Measurements from ENCODE around the gene ANKRD18A. TPM values are rescaled to one million over a fixed set of nuclear protein-coding genes. Genes with fewer than 3 reads are reported as not detected.

ANKRD18A gene
- 6.2 TPM for polyA plus RNA-seq (2013, experiment 1 of 4)
- polyA plus RNA-seq (2013, experiment 2 of 4) = 7.7 TPM
- polyA plus RNA-seq (2013, experiment 3 of 4) = 6.6 TPM
- polyA plus RNA-seq (2013, experiment 4 of 4) = 2.8 TPM

GRCh38 chr9:38620483-38621433, at the start of gene ANKRD18A:
ANKRD18A (minus strand) TSS chr9:38620596; CDS start chr9:38620285, 311 bp downstream.
- Histone ChIP-seq H3K9me3 (ENCODE audit: control insufficient read depth, low read length) (no peaks in the 10 kb centered on the region), H3K4me3 (ENCODE audit: insufficient read depth, low read depth, low read length) (peak within 1 kb of the TSS; percentile 57), H3K27ac (ENCODE audit: insufficient read depth, low read depth, low read length, poor library complexity, severe bottlenecking) (no peak within 1 kb of the TSS), H3K27me3 (ENCODE audit: control insufficient read depth, insufficient read depth, low read length, poor library complexity, severe bottlenecking) (peaks cover 47% of the 10 kb centered on the region), H3K4me1 (ENCODE audit: control insufficient read depth, insufficient read depth, low read length) (peaks cover 2% of the 10 kb centered on the region), H3K36me3 (ENCODE audit: control insufficient read depth, insufficient read depth, low read length) (no peaks in the 10 kb centered on the region)
- WGBS, 2 experiments = 1% methylated on average over 76 of the region's 76 CpGs

- peaks cover 9% of the 10 kb centered on the region for H3K4me1 ChIP-seq (ENCODE audit: control insufficient read depth, insufficient read depth, low read length)
Observed at GRCh38 chr9:38668791-38669466, 48.5 kb upstream of the ANKRD18A start.

GRCh38 chr9:38662763-38663593, 42.6 kb upstream of the ANKRD18A start:
- WGBS, 2 experiments = 77 to 84% methylated on average over 4 to 8 of the region's 8 CpGs
- H3K27ac ChIP-seq (ENCODE audit: insufficient read depth, low read depth, low read length, poor library complexity, severe bottlenecking) = no peak overlapping the region
- H3K36me3 ChIP-seq (ENCODE audit: control insufficient read depth, insufficient read depth, low read length) = no peaks in the 10 kb centered on the region
- no peak overlapping the region for H3K4me3 ChIP-seq (ENCODE audit: insufficient read depth, low read depth, low read length)
- no peaks in the 10 kb centered on the region for H3K4me1 ChIP-seq (ENCODE audit: control insufficient read depth, insufficient read depth, low read length)
- H3K9me3 ChIP-seq (ENCODE audit: control insufficient read depth, low read length) = no peaks in the 10 kb centered on the region
- no peaks in the 10 kb centered on the region for H3K27me3 ChIP-seq (ENCODE audit: control insufficient read depth, insufficient read depth, low read length, poor library complexity, severe bottlenecking)

More at GRCh38 chr9:38668791-38669466, 48.5 kb upstream of the ANKRD18A start:
- no peaks in the 10 kb centered on the region for H3K27me3 ChIP-seq (ENCODE audit: control insufficient read depth, insufficient read depth, low read length, poor library complexity, severe bottlenecking)
- 85 to 86% methylated on average over 10 of the region's 10 CpGs for WGBS, 2 experiments
- H3K9me3 ChIP-seq (ENCODE audit: control insufficient read depth, low read length) = no peaks in the 10 kb centered on the region
- no peaks in the 10 kb centered on the region for H3K36me3 ChIP-seq (ENCODE audit: control insufficient read depth, insufficient read depth, low read length)
- no peak overlapping the region for H3K27ac ChIP-seq (ENCODE audit: insufficient read depth, low read depth, low read length, poor library complexity, severe bottlenecking)
- H3K4me3 ChIP-seq (ENCODE audit: insufficient read depth, low read depth, low read length) = no peak overlapping the region

- Histone ChIP-seq H3K4me3 (ENCODE audit: insufficient read depth, low read depth, low read length) (no peak overlapping the region), H3K27ac (ENCODE audit: insufficient read depth, low read depth, low read length, poor library complexity, severe bottlenecking) (no peak overlapping the region), H3K27me3 (ENCODE audit: control insufficient read depth, insufficient read depth, low read length, poor library complexity, severe bottlenecking) (no peaks in the 10 kb centered on the region), H3K36me3 (ENCODE audit: control insufficient read depth, insufficient read depth, low read length) (no peaks in the 10 kb centered on the region), H3K4me1 (ENCODE audit: control insufficient read depth, insufficient read depth, low read length) (no peaks in the 10 kb centered on the region), H3K9me3 (ENCODE audit: control insufficient read depth, low read length) (no peaks in the 10 kb centered on the region)
- WGBS, 2 experiments = 90 to 94% methylated on average over 3 to 7 of the region's 7 CpGs
Observed at GRCh38 chr9:38659538-38659937, 39.1 kb upstream of the ANKRD18A start.

GRCh38 chr9:38656896-38657295, 36.5 kb upstream of the ANKRD18A start:
- WGBS, 2 experiments = 35 to 38% methylated on average over 5 of the region's 5 CpGs
- no peaks in the 10 kb centered on the region for H3K27me3 ChIP-seq (ENCODE audit: control insufficient read depth, insufficient read depth, low read length, poor library complexity, severe bottlenecking)
- H3K36me3 ChIP-seq (ENCODE audit: control insufficient read depth, insufficient read depth, low read length) = no peaks in the 10 kb centered on the region
- H3K4me3 ChIP-seq (ENCODE audit: insufficient read depth, low read depth, low read length) = no peak overlapping the region
- H3K9me3 ChIP-seq (ENCODE audit: control insufficient read depth, low read length) = no peaks in the 10 kb centered on the region
- no peaks in the 10 kb centered on the region for H3K4me1 ChIP-seq (ENCODE audit: control insufficient read depth, insufficient read depth, low read length)
- no peak overlapping the region for H3K27ac ChIP-seq (ENCODE audit: insufficient read depth, low read depth, low read length, poor library complexity, severe bottlenecking)

- H3K27me3 ChIP-seq (ENCODE audit: control insufficient read depth, insufficient read depth, low read length, poor library complexity, severe bottlenecking) = no peaks in the 10 kb centered on the region
- no peak overlapping the region for H3K27ac ChIP-seq (ENCODE audit: insufficient read depth, low read depth, low read length, poor library complexity, severe bottlenecking)
- H3K36me3 ChIP-seq (ENCODE audit: control insufficient read depth, insufficient read depth, low read length) = no peaks in the 10 kb centered on the region
- H3K9me3 ChIP-seq (ENCODE audit: control insufficient read depth, low read length) = no peaks in the 10 kb centered on the region
- H3K4me3 ChIP-seq (ENCODE audit: insufficient read depth, low read depth, low read length) = no peak overlapping the region
- no peaks in the 10 kb centered on the region for H3K4me1 ChIP-seq (ENCODE audit: control insufficient read depth, insufficient read depth, low read length)
- WGBS, 2 experiments = 96 to 97% methylated on average over 7 of the region's 7 CpGs
Observed at GRCh38 chr9:38652486-38652885, 32.1 kb upstream of the ANKRD18A start.

- H3K27ac ChIP-seq (ENCODE audit: insufficient read depth, low read depth, low read length, poor library complexity, severe bottlenecking) = no peak overlapping the region
- 89 to 91% methylated on average over 2 of the region's 2 CpGs for WGBS, 2 experiments
Observed at GRCh38 chr9:38652044-38652443, 31.6 kb upstream of the ANKRD18A start.

GRCh38 chr9:38651400-38652042, 31.1 kb upstream of the ANKRD18A start:
- Histone ChIP-seq H3K4me1 (ENCODE audit: control insufficient read depth, insufficient read depth, low read length) (no peaks in the 10 kb centered on the region), H3K4me3 (ENCODE audit: insufficient read depth, low read depth, low read length) (no peak overlapping the region), H3K9me3 (ENCODE audit: control insufficient read depth, low read length) (no peaks in the 10 kb centered on the region), H3K27ac (ENCODE audit: insufficient read depth, low read depth, low read length, poor library complexity, severe bottlenecking) (no peak overlapping the region), H3K36me3 (ENCODE audit: control insufficient read depth, insufficient read depth, low read length) (no peaks in the 10 kb centered on the region), H3K27me3 (ENCODE audit: control insufficient read depth, insufficient read depth, low read length, poor library complexity, severe bottlenecking) (no peaks in the 10 kb centered on the region)
- 88 to 92% methylated on average over 8 of the region's 8 CpGs for WGBS, 2 experiments

More at GRCh38 chr9:38652044-38652443, 31.6 kb upstream of the ANKRD18A start:
- H3K27me3 ChIP-seq (ENCODE audit: control insufficient read depth, insufficient read depth, low read length, poor library complexity, severe bottlenecking) = no peaks in the 10 kb centered on the region
- no peaks in the 10 kb centered on the region for H3K36me3 ChIP-seq (ENCODE audit: control insufficient read depth, insufficient read depth, low read length)
- H3K9me3 ChIP-seq (ENCODE audit: control insufficient read depth, low read length) = no peaks in the 10 kb centered on the region
- H3K4me1 ChIP-seq (ENCODE audit: control insufficient read depth, insufficient read depth, low read length) = no peaks in the 10 kb centered on the region
- no peak overlapping the region for H3K4me3 ChIP-seq (ENCODE audit: insufficient read depth, low read depth, low read length)

- H3K27ac ChIP-seq (ENCODE audit: insufficient read depth, low read depth, low read length, poor library complexity, severe bottlenecking) = no peak overlapping the region
- H3K27me3 ChIP-seq (ENCODE audit: control insufficient read depth, insufficient read depth, low read length, poor library complexity, severe bottlenecking) = no peaks in the 10 kb centered on the region
- 95 to 97% methylated on average over 8 of the region's 8 CpGs for WGBS, 2 experiments
- H3K4me3 ChIP-seq (ENCODE audit: insufficient read depth, low read depth, low read length) = no peak overlapping the region
- no peaks in the 10 kb centered on the region for H3K4me1 ChIP-seq (ENCODE audit: control insufficient read depth, insufficient read depth, low read length)
- H3K36me3 ChIP-seq (ENCODE audit: control insufficient read depth, insufficient read depth, low read length) = no peaks in the 10 kb centered on the region
- H3K9me3 ChIP-seq (ENCODE audit: control insufficient read depth, low read length) = no peaks in the 10 kb centered on the region
Observed at GRCh38 chr9:38650564-38650963, 30.2 kb upstream of the ANKRD18A start.

Data from ectodermal cell (in vitro differentiated cells).